Dendritic cell treated with granulocyte-macrophage colony-stimulating factor and Interleukin-4, amounts not matched to agents 40 ng/mL and 50 ng/mL, for 4 days (primary cell): ENCODE results near the gene HPS1.

Experiments used
- H3K27ac Mint-ChIP-seq: one replicate; pipeline ENCODE4 v1.8.0; 2022; ENCODE audit warnings: mild to moderate bottlenecking, mixed read lengths
- H3K27me3 Mint-ChIP-seq: one replicate; pipeline ENCODE4 v1.8.0; 2022; ENCODE audit warnings: mild to moderate bottlenecking, mixed read lengths
- H3K36me3 Mint-ChIP-seq: one replicate; pipeline ENCODE4 v1.8.0; 2022; ENCODE audit warnings: low read depth, mixed read lengths
- H3K4me1 Mint-ChIP-seq: one replicate; pipeline ENCODE4 v1.8.0; 2022; ENCODE audit warnings: low read depth, mixed read lengths
- H3K4me3 Mint-ChIP-seq: one replicate; pipeline ENCODE4 v1.8.0; 2022; ENCODE audit warnings: mild to moderate bottlenecking, moderate library complexity, mixed read lengths
- H3K9me3 Mint-ChIP-seq: one replicate; pipeline ENCODE4 v1.8.0; 2022; ENCODE audit warnings: mixed read lengths
- intact Hi-C: fragments of 100-400 bp; cut with micrococcal nuclease; formaldehyde crosslinking; loops from one replicate; pipeline ENCODE4 v1.15.0; 2022

HPS1 gene

GRCh38 chr10:98373260-98374040 lies 73.3 kb downstream of the HPS1 start:
- Mint-ChIP-seq H3K4me1 (peaks cover 73% of the 10 kb centered on the region), H3K9me3 (no peaks in the 10 kb centered on the region), H3K27ac (peak overlapping the region; percentile 95), H3K36me3 (no peaks in the 10 kb centered on the region), H3K27me3 (peaks cover 2% of the 10 kb centered on the region), H3K4me3 (peak overlapping the region; percentile 76)
- intact Hi-C loops = loop anchor here (10.0 kb wide), 1 partner anchor 49 kb away; no protein-coding TSS in a partner anchor

GRCh38 chr10:98370831-98371820 lies 75.6 kb downstream of the HPS1 start:
- H3K36me3 Mint-ChIP-seq = no peaks in the 10 kb centered on the region
- H3K4me3 Mint-ChIP-seq = no peak overlapping the region
- no peaks in the 10 kb centered on the region for H3K9me3 Mint-ChIP-seq
- peak overlapping the region; percentile 68 for H3K27ac Mint-ChIP-seq
- H3K27me3 Mint-ChIP-seq = peaks cover 4% of the 10 kb centered on the region
- intact Hi-C loops = loop anchor here (10.0 kb wide), 1 partner anchor 46 kb away; no protein-coding TSS in a partner anchor
- peaks cover 53% of the 10 kb centered on the region for H3K4me1 Mint-ChIP-seq

GRCh38 chr10:98369801-98370200 lies 76.9 kb downstream of the HPS1 start:
- H3K4me1 Mint-ChIP-seq = peaks cover 53% of the 10 kb centered on the region
- intact Hi-C loops = loop anchor here (10.0 kb wide), 1 partner anchor 45 kb away; no protein-coding TSS in a partner anchor
- no peak overlapping the region for H3K4me3 Mint-ChIP-seq
- H3K27ac Mint-ChIP-seq = peak overlapping the region; percentile 46
- peaks cover 4% of the 10 kb centered on the region for H3K27me3 Mint-ChIP-seq
- H3K36me3 Mint-ChIP-seq = no peaks in the 10 kb centered on the region
- H3K9me3 Mint-ChIP-seq = no peaks in the 10 kb centered on the region

GRCh38 chr10:98368644-98369043 lies 78.1 kb downstream of the HPS1 start:
- intact Hi-C loops = no loop called here
- H3K27me3 Mint-ChIP-seq = peaks cover 4% of the 10 kb centered on the region
- no peak overlapping the region for H3K4me3 Mint-ChIP-seq
- no peaks in the 10 kb centered on the region for H3K36me3 Mint-ChIP-seq
- H3K4me1 Mint-ChIP-seq = peaks cover 50% of the 10 kb centered on the region
- no peaks in the 10 kb centered on the region for H3K9me3 Mint-ChIP-seq
- H3K27ac Mint-ChIP-seq = no peak overlapping the region

GRCh38 chr10:98367604-98368451 lies 78.9 kb downstream of the HPS1 start:
- intact Hi-C loops = no loop called here
- Mint-ChIP-seq H3K4me3 (no peak overlapping the region), H3K27ac (no peak overlapping the region), H3K27me3 (peaks cover 4% of the 10 kb centered on the region), H3K9me3 (no peaks in the 10 kb centered on the region), H3K36me3 (no peaks in the 10 kb centered on the region), H3K4me1 (peaks cover 41% of the 10 kb centered on the region)
